ENCODE measurements around the gene MAGI1. TPM values are rescaled to one million over a fixed set of nuclear protein-coding genes. Genes with fewer than 3 reads are reported as not detected.

Gene MAGI1
- total and polyA plus RNA-seq, 12 donors = 5.7 to 58.2 (median 37.7) TPM

DNA sequence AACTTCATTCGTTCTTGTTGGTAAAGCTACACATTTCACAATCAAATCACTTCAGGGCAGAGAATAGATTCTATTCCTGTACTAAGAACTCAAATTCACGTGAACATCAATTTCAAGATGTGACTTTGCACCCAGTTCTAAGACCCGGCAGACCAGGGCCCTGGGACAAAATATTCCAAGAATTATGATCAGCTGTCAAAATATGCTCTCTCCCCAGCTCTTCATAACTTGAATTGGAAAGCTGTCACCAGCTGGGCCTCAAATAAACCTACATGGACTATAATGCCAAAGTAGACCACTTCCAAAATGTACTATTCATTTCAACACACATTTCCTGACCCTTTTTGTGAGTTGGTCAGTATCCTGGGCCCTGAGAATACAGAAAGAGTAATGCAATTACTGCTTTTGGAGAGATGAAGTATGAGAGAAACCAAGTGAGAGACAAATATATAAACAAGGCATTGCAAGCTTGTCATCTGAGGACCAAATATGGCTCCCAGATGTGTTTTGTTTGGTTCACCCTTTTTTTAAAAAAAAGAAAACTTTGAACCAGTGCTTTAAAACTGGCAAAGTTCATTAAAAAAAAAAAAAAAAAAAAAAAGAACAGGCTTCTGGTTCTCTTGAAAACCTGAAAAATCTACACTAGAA, 14.9 kb downstream of the MAGI1 start:
- Histone ChIP-seq H3K4me1 (peaks cover 0 to 83% (median 36%) of the 10 kb centered on the region in 9 donors), H3K4me3 (no peak overlapping the region), H3K9me3 (no peaks in the 10 kb centered on the region), H3K36me3 (no peaks in the 10 kb centered on the region), H3K27ac (no peak overlapping the region), H3K27me3 (no peaks in the 10 kb centered on the region)
- DNase-seq (no peak), ATAC-seq (no peak)
- intact Hi-C loops (cut with DNase I) = no loop called here
- TF ChIP-seq CTCF (IDR thresholded peaks at IDR 0.05) = no peak
- 62 to 63% methylated on average over 3 of the region's 3 CpGs for WGBS, 2 donors

GRCh38 chr3:66023229-66023628, 15.5 kb downstream of the MAGI1 start:
- Histone ChIP-seq H3K9me3 (no peaks in the 10 kb centered on the region), H3K27ac (no peak overlapping the region), H3K36me3 (no peaks in the 10 kb centered on the region), H3K4me1 (peaks cover 0 to 83% (median 37%) of the 10 kb centered on the region in 9 donors), H3K27me3 (no peaks in the 10 kb centered on the region), H3K4me3 (no peak overlapping the region)
- no peak for DNase-seq
- intact Hi-C loops (cut with DNase I) = no loop called here
- no peak for ATAC-seq
- WGBS, 2 donors = 67 to 69% methylated on average over 2 of the region's 2 CpGs
- no peak for TF ChIP-seq CTCF (IDR thresholded peaks at IDR 0.05)

GRCh38 chr3:66021731-66022131, 17.0 kb downstream of the MAGI1 start:
- 78 to 83% methylated on average over 4 of the region's 4 CpGs for WGBS, 2 donors
- Histone ChIP-seq H3K36me3 (no peaks in the 10 kb centered on the region), H3K4me1 (peaks cover 0 to 86% (median 46%) of the 10 kb centered on the region in 9 donors), H3K4me3 (no peak overlapping the region), H3K27me3 (no peaks in the 10 kb centered on the region), H3K27ac (no peak overlapping the region), H3K9me3 (no peaks in the 10 kb centered on the region)
- no peak for TF ChIP-seq CTCF (IDR thresholded peaks at IDR 0.05)
- no peak for DNase-seq
- peak in 1 of 8 donors; percentile 38 for ATAC-seq
- intact Hi-C loops (cut with DNase I) = no loop called here

- Histone ChIP-seq H3K27me3 (no peaks in the 10 kb centered on the region), H3K27ac (peak overlapping the region in 1 of 10 donors; percentile 40), H3K9me3 (no peaks in the 10 kb centered on the region), H3K4me3 (no peak overlapping the region), H3K36me3 (no peaks in the 10 kb centered on the region), H3K4me1 (peaks cover 6 to 91% (median 59%) of the 10 kb centered on the region in 9 donors)
- 77 to 82% methylated on average over 8 of the region's 8 CpGs for WGBS, 2 donors
- no peak for DNase-seq
- no peak for TF ChIP-seq CTCF (IDR thresholded peaks at IDR 0.05)
- peak in 5 of 8 donors; percentile 47 to 92 (median 74) for ATAC-seq
- intact Hi-C loops (cut with DNase I) = no loop called here
These were observed 18.8 kb downstream of the MAGI1 start for GRCh38 chr3:66019896-66020295.
